ENCODE results near the gene MRPS35.

The MRPS35 gene

DNA sequence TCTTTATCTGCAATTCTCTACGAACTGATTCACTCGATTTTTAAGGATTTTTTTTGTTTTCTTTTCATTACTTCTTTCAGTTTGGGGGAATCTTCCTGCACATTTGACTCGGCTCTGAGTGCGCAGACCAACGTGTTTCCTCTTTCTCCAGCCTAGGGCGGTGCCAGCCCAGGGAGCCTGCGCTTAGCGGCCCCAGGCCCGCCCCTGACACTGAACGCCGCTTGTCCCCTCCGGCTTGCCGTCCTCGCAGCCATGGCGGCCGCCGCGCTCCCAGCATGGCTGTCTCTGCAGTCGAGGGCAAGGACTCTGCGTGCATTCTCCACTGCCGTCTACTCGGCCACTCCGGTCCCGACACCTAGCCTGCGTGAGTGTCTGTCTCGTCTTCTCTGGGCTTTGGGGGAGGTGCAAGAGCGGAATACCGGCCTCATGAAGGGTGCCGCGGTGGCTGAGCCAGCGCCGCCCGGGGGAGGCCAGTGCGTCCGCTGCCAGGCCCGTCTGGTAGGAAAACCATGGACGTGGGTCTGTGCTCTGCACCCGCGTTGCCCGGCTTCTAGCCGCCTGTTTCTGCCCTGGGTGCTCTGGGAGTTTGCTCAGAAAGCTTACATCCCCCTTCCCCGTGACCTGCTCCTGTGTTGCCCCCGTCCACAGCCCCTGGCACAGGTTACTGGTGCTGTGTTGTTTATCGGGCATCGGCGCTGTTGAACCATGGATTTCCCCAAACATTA lies at the start of gene MRPS35:
MRPS35 (plus strand) TSS at position 241 of the 725 bp plus-strand sequence; CDS start at position 253, 12 bp downstream.
- DNase-seq (ENCODE audit: low read depth, low spot score) = peak; percentile 94
- in situ Hi-C loops (cut with HindIII; ENCODE audit: low sequenced_read_pairs) = no loop called here
- H3K4me3 ChIP-seq (ENCODE audit: low read depth, low read length) = peak within 1 kb of the TSS; percentile 100
- TF ChIP-seq, protein P1, sequence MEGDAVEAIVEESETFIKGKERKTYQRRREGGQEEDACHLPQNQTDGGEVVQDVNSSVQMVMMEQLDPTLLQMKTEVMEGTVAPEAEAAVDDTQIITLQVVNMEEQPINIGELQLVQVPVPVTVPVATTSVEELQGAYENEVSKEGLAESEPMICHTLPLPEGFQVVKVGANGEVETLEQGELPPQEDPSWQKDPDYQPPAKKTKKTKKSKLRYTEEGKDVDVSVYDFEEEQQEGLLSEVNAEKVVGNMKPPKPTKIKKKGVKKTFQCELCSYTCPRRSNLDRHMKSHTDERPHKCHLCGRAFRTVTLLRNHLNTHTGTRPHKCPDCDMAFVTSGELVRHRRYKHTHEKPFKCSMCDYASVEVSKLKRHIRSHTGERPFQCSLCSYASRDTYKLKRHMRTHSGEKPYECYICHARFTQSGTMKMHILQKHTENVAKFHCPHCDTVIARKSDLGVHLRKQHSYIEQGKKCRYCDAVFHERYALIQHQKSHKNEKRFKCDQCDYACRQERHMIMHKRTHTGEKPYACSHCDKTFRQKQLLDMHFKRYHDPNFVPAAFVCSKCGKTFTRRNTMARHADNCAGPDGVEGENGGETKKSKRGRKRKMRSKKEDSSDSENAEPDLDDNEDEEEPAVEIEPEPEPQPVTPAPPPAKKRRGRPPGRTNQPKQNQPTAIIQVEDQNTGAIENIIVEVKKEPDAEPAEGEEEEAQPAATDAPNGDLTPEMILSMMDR (IDR thresholded peaks at IDR 0.05; ENCODE audit: low read depth, low read length) = no peak

DNA sequence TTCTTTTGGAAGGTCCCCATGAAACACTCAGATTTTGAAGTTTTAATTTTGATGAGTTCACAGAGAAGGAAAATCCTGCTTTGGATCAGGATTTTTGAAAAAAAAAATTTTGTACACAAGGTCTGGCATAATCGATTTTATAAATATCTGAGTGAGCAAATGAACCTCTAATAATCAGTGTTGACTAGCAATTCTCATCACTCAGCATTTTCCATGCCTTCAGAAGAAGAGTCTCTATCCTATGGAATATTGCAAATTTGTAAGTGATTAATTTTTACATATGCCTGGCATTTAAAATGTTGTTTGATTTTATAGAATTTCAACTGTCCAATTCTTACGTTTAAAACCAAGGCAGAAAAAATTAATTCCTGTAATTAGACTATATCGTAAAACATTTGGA lies 44.9 kb upstream of the MRPS35 start:
- no peak for DNase-seq (ENCODE audit: low read depth, low spot score)
- in situ Hi-C loops (cut with HindIII; ENCODE audit: low sequenced_read_pairs) = no loop called here
- TF ChIP-seq, protein P1 (IDR thresholded peaks at IDR 0.05; ENCODE audit: low read depth, low read length) = no peak
- no peak overlapping the region for H3K4me3 ChIP-seq (ENCODE audit: low read depth, low read length)

DNA sequence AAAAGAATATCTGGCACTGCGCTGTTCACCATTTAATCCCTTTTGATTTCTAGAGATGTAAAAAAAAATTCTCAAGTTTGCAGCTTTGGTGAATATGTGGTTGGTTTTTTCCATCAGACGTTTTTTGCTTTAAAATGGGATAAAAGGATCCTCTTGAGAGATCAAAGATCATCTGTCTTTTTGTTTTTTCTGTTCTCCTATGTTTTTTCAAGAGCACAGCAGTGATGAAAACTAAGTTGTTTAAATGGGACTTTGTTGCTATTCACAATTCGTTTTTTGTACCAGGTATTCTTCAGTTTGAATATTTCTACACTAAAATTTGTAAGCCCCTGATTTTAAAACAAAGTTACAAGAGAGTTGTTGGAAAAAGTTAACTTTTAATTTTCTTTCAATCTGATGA lies 44.1 kb upstream of the MRPS35 start:
- in situ Hi-C loops (cut with HindIII; ENCODE audit: low sequenced_read_pairs) = no loop called here
- TF ChIP-seq, protein P1 (IDR thresholded peaks at IDR 0.05; ENCODE audit: low read depth, low read length) = no peak
- no peak overlapping the region for H3K4me3 ChIP-seq (ENCODE audit: low read depth, low read length)
- DNase-seq (ENCODE audit: low read depth, low spot score) = no peak

DNA sequence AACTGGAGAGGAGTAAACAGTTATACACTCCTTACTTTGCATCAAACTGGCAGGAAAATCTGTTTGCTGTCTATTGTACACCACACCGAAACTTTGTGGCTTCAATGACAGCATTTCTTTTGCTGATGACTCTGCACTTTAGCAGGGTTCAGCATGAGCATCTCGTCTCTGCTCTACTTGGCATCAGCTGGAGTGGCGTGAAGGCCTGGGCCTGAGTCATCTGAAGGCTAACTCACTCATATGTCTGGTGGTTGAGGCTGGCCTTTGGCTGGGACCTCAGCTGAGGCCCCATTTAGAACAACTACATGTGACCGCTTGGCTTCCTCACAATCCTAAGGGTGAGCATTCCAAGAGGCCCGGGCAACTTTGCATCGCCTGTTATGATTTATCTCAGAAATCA lies 43.1 kb upstream of the MRPS35 start:
- DNase-seq (ENCODE audit: low read depth, low spot score) = peak; percentile 86
- H3K4me3 ChIP-seq (ENCODE audit: low read depth, low read length) = no peak overlapping the region
- TF ChIP-seq, protein P1 (IDR thresholded peaks at IDR 0.05; ENCODE audit: low read depth, low read length) = no peak
- in situ Hi-C loops (cut with HindIII; ENCODE audit: low sequenced_read_pairs) = no loop called here

DNA sequence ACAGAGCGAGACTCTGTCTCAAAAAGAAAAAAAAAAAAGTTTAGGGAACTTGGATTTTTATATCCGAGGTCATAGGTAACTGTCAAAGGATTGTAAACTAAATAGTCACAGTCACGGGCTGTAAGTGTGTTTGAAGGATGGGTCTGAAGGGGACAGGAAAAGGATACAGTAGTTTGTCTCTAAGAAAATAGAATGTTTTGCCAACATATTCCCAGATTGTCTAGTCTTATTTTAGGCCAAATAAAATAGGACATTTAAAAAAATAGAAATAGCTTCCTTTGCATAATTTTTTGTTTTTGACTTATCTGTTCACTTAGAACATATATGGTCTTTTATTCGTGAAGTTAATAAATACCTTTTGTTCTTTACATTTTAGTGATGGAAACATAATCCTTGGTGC lies 38.6 kb upstream of the MRPS35 start:
- in situ Hi-C loops (cut with HindIII; ENCODE audit: low sequenced_read_pairs) = no loop called here
- no peak for DNase-seq (ENCODE audit: low read depth, low spot score)
- H3K4me3 ChIP-seq (ENCODE audit: low read depth, low read length) = no peak overlapping the region
- TF ChIP-seq, protein P1 (IDR thresholded peaks at IDR 0.05; ENCODE audit: low read depth, low read length) = no peak

DNA sequence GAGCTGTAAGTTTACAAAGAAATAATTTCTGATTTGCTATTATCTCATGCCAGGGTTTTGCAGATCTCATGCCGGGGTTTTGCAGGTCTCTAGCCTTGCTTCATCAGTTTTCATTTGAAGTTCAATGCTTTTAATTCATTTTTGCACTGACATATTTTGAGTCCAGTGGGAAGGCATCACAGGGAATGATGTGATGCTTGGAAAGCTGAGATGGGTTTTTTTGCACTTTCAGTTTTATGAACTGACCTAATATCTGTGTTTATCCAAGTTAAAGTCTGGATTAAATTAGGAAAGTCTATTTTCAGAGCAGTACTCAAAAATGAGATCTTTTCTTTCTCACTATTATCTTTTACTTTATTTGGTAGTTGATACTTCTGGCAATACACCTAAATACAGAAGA lies 38.0 kb upstream of the MRPS35 start:
- no peak for DNase-seq (ENCODE audit: low read depth, low spot score)
- no peak overlapping the region for H3K4me3 ChIP-seq (ENCODE audit: low read depth, low read length)
- in situ Hi-C loops (cut with HindIII; ENCODE audit: low sequenced_read_pairs) = no loop called here
- TF ChIP-seq, protein P1 (IDR thresholded peaks at IDR 0.05; ENCODE audit: low read depth, low read length) = no peak
